Activated T-helper 17 cell treated with anti-CD3 and anti-CD28 coated beads, Interleukin-2, amount 50 U/mL, for 72 hours (primary cell): Measurements from ENCODE around the gene P3H1. TPM values are rescaled to one million over a fixed set of nuclear protein-coding genes. Genes with fewer than 3 reads are reported as not detected.

Experiments used
- ATAC-seq: fragments of 150-1000 bp; cut with Tn5 transposase; replicated peaks from 2 replicates; pipeline ENCODE4 v1.10.0; 2021; ENCODE audit warnings: mild to moderate bottlenecking, moderate library complexity
- H3K27ac Mint-ChIP-seq: one replicate; pipeline ENCODE4 v1.8.0; 2022; ENCODE audit warnings: mixed read lengths
- H3K27me3 Mint-ChIP-seq: one replicate; pipeline ENCODE4 v1.8.0; 2022; ENCODE audit warnings: mixed read lengths
- H3K36me3 Mint-ChIP-seq: one replicate; pipeline ENCODE4 v1.8.0; 2022; ENCODE audit warnings: low read depth, mild to moderate bottlenecking, mixed read lengths
- H3K4me1 Mint-ChIP-seq: one replicate; pipeline ENCODE4 v1.8.0; 2022; ENCODE audit warnings: mixed read lengths
- H3K4me3 Mint-ChIP-seq: one replicate; pipeline ENCODE4 v1.8.0; 2022; ENCODE audit warnings: mild to moderate bottlenecking, mixed read lengths
- H3K9me3 Mint-ChIP-seq: one replicate; pipeline ENCODE4 v1.8.0; 2022; ENCODE audit warnings: mixed read lengths
- total RNA-seq, 2 donors: library from RNA; stranded (reverse); gene quantifications; one replicate each; pipeline ENCODE4 v1.2.3, GENCODE V29; 2022

Gene P3H1
- total RNA-seq, 2 donors from 2014 or later = 24.5 to 33.4 TPM

DNA sequence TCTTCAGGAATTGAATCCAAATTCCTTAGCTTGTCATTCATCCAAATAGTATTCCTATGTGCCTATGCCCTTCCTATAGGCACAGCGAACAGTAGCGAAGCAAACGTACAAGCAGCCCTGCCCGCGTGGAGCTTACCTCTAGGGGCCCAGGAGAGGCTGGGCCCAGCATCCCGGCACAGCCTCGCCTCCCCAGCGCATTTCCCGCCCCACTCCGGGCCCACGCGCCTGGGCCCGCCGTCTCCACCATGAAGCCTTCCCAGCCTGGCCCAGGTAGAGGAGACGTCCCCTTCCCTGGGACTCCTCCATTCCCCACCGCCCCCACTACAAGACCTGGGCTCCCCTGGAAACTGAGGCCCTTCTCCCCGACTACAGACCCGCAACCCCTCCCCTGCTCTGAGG lies 17.7 kb upstream of the P3H1 start:
- no peak for ATAC-seq
- Mint-ChIP-seq H3K4me3 (no peak overlapping the region), H3K9me3 (no peaks in the 10 kb centered on the region), H3K4me1 (peaks cover 12% of the 10 kb centered on the region), H3K27me3 (no peaks in the 10 kb centered on the region), H3K27ac (no peak overlapping the region), H3K36me3 (peaks cover 31% of the 10 kb centered on the region)

DNA sequence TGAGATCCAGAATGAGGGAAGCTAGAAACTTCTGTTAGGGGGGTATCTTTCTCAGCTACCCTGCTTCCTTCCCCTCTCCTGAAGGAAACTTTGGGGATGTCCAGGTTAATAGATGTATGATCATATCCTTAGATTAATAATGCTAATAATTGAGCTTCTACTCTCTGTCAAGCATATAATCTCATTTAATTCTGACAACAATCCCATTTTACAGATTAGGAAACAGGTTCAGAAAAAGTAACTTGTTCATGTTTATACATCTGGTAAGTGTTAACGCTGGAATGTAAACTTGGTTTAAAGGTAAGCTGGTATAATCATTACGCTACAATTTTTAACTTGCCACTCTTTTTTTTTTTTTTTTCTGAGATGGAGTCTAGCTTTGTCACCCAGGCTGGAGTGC lies 16.3 kb upstream of the P3H1 start:
- Mint-ChIP-seq H3K27me3 (no peaks in the 10 kb centered on the region), H3K27ac (no peak overlapping the region), H3K36me3 (peaks cover 45% of the 10 kb centered on the region), H3K9me3 (no peaks in the 10 kb centered on the region), H3K4me1 (peaks cover 14% of the 10 kb centered on the region), H3K4me3 (no peak overlapping the region)
- no peak for ATAC-seq

DNA sequence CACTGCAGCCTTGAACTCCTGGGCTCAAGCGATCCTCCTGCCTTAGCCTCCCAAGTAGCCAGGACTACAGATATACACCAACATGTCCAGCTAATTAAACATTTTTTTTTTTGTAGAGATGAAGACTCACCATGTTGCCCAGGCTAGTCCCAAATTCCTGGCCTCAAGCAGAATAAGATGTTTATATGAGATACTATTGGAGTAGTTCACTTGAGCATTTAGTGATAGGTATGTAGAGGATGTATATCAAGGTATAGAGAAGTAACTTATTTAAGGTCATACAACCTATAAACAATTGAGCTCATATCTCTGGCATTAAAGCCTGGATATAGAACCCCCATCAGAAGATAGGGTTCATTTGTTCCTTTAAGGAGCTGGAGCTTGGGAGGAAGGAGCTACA lies 13.3 kb upstream of the P3H1 start:
- no peak for ATAC-seq
- H3K4me1 Mint-ChIP-seq = peaks cover 6% of the 10 kb centered on the region
- H3K27ac Mint-ChIP-seq = peak overlapping the region; percentile 46
- H3K27me3 Mint-ChIP-seq = no peaks in the 10 kb centered on the region
- H3K9me3 Mint-ChIP-seq = no peaks in the 10 kb centered on the region
- H3K36me3 Mint-ChIP-seq = peaks cover 74% of the 10 kb centered on the region
- no peak overlapping the region for H3K4me3 Mint-ChIP-seq

DNA sequence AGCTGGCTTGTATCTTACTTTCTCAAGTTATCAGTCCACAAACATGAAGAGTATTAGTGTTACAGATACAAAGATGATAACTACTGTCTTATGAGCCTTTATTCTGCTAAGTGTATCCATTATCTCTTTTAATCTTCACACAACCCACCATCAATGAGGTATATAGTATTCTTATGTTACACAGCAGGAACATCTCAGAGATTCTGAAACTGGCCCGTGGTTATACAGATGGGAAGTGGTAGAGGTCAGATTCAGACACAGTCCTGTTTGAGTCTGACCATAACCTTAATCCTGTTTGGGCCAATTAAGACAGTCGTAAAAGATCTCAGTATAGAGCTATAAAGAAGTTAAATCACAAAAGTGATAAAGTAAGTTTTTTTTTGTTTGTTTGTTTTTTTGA lies 12.9 kb upstream of the P3H1 start:
- Mint-ChIP-seq H3K27ac (peak overlapping the region; percentile 46), H3K4me1 (peaks cover 6% of the 10 kb centered on the region), H3K9me3 (no peaks in the 10 kb centered on the region), H3K27me3 (no peaks in the 10 kb centered on the region), H3K36me3 (peaks cover 79% of the 10 kb centered on the region), H3K4me3 (no peak overlapping the region)
- peak; percentile 74 for ATAC-seq

DNA sequence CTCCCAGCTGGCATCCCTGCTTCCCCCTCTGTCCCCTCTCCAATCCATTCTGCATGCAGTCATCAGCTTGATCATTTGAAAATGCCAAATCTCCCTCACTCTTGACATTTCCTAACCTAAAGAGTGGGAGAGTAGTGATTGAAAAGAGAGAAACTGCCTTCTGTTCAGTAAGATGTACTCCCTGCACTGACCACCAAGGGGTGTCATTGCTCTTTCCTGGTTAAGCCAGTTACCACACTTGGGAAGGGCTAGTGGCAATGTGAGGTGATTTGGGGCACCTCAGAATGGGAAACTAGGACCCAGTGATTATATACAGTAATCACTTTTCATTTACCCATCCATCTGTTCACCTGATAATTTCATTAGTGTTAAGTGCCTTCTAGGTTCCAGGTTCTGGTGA lies 11.0 kb upstream of the P3H1 start:
- Mint-ChIP-seq H3K27me3 (no peaks in the 10 kb centered on the region), H3K27ac (peak overlapping the region; percentile 36), H3K4me1 (peaks cover 11% of the 10 kb centered on the region), H3K36me3 (peaks cover 92% of the 10 kb centered on the region), H3K4me3 (no peak overlapping the region), H3K9me3 (no peaks in the 10 kb centered on the region)
- peak; percentile 50 for ATAC-seq

DNA sequence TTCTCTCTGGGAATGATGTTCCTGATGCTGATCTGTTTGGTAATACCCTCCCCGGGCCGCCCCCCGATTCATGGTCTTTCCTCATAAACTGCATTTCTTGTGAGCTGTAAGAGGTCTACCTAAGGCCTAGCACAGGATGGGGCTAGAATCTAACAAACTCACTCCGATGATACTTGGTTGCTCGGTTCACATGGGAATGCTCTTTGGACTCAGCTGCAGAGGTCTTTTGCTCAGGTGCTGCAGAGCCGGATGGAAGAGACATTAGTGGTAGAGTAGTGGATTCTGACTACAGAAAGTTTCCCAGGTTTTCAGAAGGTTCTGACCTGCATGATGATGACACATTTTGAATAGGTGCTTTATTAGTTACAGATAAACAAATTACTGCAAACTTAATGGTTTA lies 9.7 kb upstream of the P3H1 start:
- H3K27ac Mint-ChIP-seq = no peak overlapping the region
- H3K9me3 Mint-ChIP-seq = no peaks in the 10 kb centered on the region
- peaks cover 96% of the 10 kb centered on the region for H3K36me3 Mint-ChIP-seq
- peaks cover 18% of the 10 kb centered on the region for H3K4me1 Mint-ChIP-seq
- no peaks in the 10 kb centered on the region for H3K27me3 Mint-ChIP-seq
- no peak overlapping the region for H3K4me3 Mint-ChIP-seq
- no peak for ATAC-seq

DNA sequence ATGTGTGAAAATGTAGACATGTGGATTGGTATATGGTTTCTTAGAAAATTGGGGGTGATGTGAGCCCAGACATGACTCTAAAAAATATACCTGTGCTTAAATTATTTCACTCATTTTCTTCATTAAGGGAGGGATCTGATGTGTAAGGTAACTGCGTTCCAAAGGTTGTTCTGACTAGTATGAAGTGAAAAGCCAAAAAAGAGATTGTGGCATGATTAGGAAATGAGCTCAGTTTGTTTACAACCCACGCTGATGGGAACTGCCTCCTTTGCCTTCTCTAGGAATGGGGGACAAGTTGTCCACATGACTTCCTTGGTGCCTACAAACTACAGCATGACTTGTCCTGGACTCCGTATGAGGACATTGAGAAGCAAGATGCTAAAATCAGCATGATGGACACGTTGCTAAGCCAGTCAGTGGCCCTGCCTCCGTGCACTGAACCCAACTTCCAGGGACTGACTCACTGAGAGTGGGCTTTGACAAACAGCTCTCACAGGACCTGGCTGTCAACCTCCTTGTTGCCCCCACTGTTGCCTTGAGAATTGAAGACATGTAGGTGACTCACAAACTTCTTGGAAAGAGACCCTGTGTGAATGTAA lies 8.2 kb upstream of the P3H1 start:
- Mint-ChIP-seq H3K4me3 (no peak overlapping the region), H3K27ac (peak overlapping the region; percentile 11)

DNA sequence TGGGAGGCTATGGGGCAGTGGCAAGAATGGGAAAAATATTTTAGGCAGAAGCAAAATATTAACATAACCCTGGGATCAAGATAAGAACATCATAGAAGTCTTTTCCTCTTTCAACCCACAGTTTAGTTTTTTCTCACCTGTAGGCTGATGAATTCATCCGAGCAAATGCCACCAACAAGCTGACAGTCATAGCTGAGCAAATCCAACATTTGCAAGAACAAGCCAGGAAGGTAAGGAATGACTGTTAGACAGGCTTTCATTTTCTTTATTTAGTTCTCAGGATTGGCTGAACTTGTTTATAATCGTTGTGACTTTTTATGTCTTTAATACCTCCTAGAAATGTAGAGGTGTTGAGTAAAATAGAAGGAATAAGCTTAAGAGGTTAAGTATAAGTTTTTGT lies 6.6 kb upstream of the P3H1 start:
- no peaks in the 10 kb centered on the region for H3K9me3 Mint-ChIP-seq
- no peak overlapping the region for H3K4me3 Mint-ChIP-seq
- ATAC-seq = peak; percentile 53
- peaks cover 90% of the 10 kb centered on the region for H3K36me3 Mint-ChIP-seq
- peak overlapping the region; percentile 51 for H3K27ac Mint-ChIP-seq
- H3K4me1 Mint-ChIP-seq = peaks cover 23% of the 10 kb centered on the region
- H3K27me3 Mint-ChIP-seq = no peaks in the 10 kb centered on the region

More for the DNA sequence above, 8.2 kb upstream of the P3H1 start:
- Mint-ChIP-seq H3K27me3 (no peaks in the 10 kb centered on the region), H3K36me3 (peaks cover 93% of the 10 kb centered on the region), H3K9me3 (no peaks in the 10 kb centered on the region), H3K4me1 (peaks cover 24% of the 10 kb centered on the region)
- no peak for ATAC-seq

DNA sequence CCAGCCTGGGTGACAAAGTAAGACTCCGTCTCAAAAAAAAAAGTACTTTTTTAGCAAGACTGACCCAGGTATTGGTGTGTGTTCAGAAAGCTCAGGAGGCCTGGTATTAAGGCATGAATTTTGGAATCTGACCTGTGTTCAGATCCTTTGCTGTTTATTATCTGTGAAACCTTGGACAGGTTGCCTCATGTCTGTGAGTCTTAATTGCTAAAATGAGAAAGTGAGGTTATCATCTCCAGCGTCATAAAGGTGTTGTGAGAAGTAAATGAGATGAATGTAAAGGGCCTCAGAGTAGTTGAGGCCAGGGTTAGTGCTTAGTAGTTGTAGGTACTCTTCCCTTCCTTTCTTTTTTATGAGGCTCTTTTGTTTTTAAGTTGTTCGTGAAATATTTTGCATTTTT lies 3.0 kb upstream of the P3H1 start:
- H3K36me3 Mint-ChIP-seq = peaks cover 54% of the 10 kb centered on the region
- H3K27ac Mint-ChIP-seq = peak overlapping the region; percentile 41
- H3K4me1 Mint-ChIP-seq = peaks cover 23% of the 10 kb centered on the region
- H3K4me3 Mint-ChIP-seq = no peak overlapping the region
- no peak for ATAC-seq
- no peaks in the 10 kb centered on the region for H3K9me3 Mint-ChIP-seq
- H3K27me3 Mint-ChIP-seq = no peaks in the 10 kb centered on the region

DNA sequence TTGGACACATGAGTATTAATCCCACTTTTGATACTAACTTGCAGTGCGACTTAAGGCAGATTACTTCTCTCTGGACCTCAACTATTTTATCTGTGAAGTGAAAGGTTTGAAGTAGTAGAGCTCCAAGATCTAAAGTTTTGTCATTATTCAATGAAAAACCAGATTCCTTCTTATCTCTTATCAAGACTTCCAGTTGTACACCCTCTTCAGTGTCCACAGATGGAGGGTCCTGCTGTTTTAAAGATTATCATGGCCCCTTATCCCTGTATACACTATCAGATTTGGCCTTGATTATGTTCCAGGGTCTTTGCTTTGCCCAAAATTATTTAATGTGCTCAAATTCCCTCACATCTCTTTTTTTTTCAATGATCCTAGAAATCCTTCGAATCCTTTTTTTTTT lies 1.3 kb upstream of the P3H1 start:
- H3K36me3 Mint-ChIP-seq = peaks cover 37% of the 10 kb centered on the region
- no peaks in the 10 kb centered on the region for H3K27me3 Mint-ChIP-seq
- ATAC-seq = no peak
- H3K27ac Mint-ChIP-seq = no peak overlapping the region
- H3K4me1 Mint-ChIP-seq = peaks cover 20% of the 10 kb centered on the region
- H3K9me3 Mint-ChIP-seq = no peaks in the 10 kb centered on the region
- no peak overlapping the region for H3K4me3 Mint-ChIP-seq

DNA sequence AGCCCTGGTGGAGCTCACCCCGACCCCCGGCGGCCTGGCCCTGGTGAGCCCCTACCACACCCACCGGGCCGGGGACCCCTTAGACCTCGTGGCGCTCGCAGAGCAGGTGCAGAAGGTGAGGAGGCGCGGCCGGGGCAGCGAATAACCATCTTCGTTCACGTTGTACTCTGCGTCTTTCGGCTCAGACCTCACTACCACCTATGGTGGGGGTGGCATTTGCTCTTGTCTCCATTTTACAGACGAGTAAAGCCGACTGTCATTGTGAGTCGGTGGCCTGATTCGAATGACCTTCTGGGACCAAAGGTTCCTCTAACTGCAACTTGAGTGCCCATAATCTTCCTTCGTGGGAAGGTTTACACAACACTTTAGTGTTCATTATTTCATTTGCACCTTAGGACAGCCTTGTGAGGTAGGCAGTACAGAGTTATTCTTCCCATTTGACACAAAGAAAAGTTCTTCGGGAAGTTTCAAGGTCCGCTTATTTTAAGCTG lies 727 bp upstream of the P3H1 start:
- ATAC-seq = peak; percentile 16
- Mint-ChIP-seq H3K4me1 (peaks cover 16% of the 10 kb centered on the region), H3K4me3 (no peak overlapping the region), H3K27me3 (no peaks in the 10 kb centered on the region), H3K27ac (no peak overlapping the region), H3K36me3 (peaks cover 34% of the 10 kb centered on the region), H3K9me3 (no peaks in the 10 kb centered on the region)

DNA sequence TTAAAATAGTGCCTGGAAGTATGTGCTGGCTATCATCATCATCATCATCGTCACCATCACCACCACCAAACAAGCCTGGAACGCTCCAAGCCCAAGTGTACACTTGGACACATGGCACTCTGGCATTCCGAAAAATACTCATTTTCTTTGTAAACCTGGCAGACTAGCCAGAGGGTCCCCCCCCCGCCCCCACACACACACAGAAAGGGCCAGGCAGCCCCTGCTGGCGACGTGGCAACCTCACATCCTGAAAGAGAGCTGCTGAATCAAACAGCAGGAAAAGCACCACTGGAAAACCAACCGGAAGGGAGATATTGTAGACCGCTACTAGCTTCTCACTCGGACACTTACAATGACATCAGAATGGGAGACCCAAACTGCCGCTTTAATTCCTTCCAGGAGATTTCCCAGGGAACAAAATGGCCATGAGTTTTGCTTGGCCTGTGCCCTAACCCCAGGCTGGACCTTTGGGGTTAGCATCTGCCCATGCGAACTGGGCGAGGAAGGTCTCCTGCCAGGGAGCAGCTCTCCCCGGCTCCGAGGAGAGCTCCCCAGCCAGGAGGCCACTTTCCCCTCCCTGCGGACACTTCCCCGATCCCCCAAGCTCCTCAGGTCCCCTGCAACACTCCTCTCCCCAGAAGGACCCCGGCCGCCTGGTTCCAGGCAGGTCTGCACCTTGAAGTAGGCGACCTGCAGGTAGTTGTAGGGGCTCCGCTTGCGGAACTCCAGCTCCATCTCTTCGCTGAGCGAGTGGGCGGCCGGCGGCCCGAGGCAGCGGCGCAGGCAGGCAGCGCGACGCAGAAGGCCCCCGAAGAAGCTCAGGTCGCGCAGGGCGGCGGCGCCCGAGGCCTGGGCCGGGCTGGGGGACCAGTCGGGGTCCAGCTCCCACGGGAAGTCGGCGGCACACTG lies 742 bp downstream of the P3H1 start:
- peak; percentile 34 for ATAC-seq
- H3K4me1 Mint-ChIP-seq = peaks cover 10% of the 10 kb centered on the region
- H3K27me3 Mint-ChIP-seq = no peaks in the 10 kb centered on the region
- peaks cover 40% of the 10 kb centered on the region for H3K36me3 Mint-ChIP-seq
- no peak overlapping the region for H3K27ac Mint-ChIP-seq
- H3K4me3 Mint-ChIP-seq = no peak overlapping the region
- no peaks in the 10 kb centered on the region for H3K9me3 Mint-ChIP-seq

DNA sequence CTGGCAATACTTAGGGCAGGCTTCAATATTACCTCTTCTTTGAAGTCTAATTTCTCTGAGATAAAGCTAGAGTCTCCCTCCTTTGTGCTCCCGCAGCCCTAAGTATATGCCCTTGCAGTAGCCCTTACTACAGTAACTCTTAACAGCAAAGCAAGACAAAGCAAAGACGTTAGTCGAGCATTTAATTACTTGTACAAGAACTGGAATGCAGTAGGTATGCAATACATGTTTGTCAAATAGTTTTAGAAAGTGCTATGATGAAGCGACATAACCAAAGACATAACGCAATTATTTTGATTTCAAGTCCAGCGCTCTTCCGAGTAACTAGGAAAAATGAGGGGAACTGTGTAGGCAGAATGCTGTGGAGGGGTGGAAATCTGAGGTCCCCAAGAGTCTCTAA lies 1.6 kb downstream of the P3H1 start:
- no peak overlapping the region for H3K27ac Mint-ChIP-seq
- no peak overlapping the region for H3K4me3 Mint-ChIP-seq
- H3K4me1 Mint-ChIP-seq = peaks cover 5% of the 10 kb centered on the region
- H3K36me3 Mint-ChIP-seq = peaks cover 36% of the 10 kb centered on the region
- no peaks in the 10 kb centered on the region for H3K9me3 Mint-ChIP-seq
- no peaks in the 10 kb centered on the region for H3K27me3 Mint-ChIP-seq
- no peak for ATAC-seq

DNA sequence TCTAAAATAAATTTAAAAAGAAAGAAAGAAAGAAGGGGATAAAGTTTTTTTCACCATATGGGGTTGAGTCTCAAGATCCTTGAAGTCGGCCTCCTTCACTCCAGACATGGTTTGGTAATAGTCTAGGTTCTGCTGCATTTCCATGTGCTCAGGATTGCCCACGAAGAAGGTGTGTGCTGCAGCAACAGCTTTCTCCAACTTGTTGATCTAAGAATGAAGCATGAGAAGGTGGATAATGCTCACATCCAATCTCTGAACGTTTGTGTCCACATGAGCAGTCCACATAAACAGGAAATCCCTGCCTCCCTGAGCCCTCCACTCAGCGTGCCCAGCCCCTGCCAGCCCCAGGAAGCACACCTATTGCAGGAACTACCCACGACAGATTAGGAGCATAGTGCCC lies 4.6 kb downstream of the P3H1 start:
- ATAC-seq = no peak
- no peaks in the 10 kb centered on the region for H3K4me1 Mint-ChIP-seq
- H3K27me3 Mint-ChIP-seq = no peaks in the 10 kb centered on the region
- H3K4me3 Mint-ChIP-seq = no peak overlapping the region
- peaks cover 50% of the 10 kb centered on the region for H3K36me3 Mint-ChIP-seq
- H3K9me3 Mint-ChIP-seq = no peaks in the 10 kb centered on the region
- H3K27ac Mint-ChIP-seq = peak overlapping the region; percentile 25

DNA sequence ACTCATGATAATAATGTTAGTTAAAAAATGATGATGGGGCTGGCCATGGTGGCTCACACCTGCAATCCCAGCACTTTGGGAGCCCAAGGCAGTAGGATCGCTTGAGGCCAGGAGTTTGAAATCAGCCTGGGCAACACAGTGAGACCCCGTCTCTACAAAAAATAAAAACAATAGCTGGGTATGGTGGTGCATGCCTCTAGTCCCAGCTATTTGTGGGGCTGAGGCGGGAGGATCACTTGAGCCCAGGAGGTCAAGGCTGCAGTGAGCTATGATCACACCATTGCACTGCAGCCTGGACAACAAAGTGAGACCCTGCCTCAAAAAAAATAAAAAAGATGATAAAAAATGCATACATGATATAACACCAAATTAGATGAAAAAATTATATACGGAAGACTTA lies 5.3 kb downstream of the P3H1 start:
- ATAC-seq = no peak
- Mint-ChIP-seq H3K4me1 (no peaks in the 10 kb centered on the region), H3K4me3 (no peak overlapping the region), H3K27ac (peak overlapping the region; percentile 25), H3K9me3 (no peaks in the 10 kb centered on the region), H3K36me3 (peaks cover 57% of the 10 kb centered on the region), H3K27me3 (no peaks in the 10 kb centered on the region)
